Right ventricle myocardium superior (tissue), 1 donor: ENCODE results near the gene MOSPD2. TPM values are rescaled to one million over a fixed set of nuclear protein-coding genes. Genes with fewer than 3 reads are reported as not detected.

Experiments
- ATAC-seq: fragments of 200-7000 bp; cut with Tn5 transposase; one replicate; pipeline ENCODE4 v1.9.1; 2020; ENCODE audit warnings: mild to moderate bottlenecking; ENCODE audit not compliant: poor library complexity
- DNase-seq: peaks from one replicate; pipeline ENCODE4 v3.0.0-alpha.2; 2020
- intact Hi-C: fragments of 100-400 bp; cut with DNase I; formaldehyde crosslinking; loops from one replicate; pipeline ENCODE4 v1.11.2; 2022
- total RNA-seq: library from RNA; stranded (reverse); fragmentation: NEBNext Ultra II Directional; extraction: Animal tissue kit (Norgen Biotek cat#: 25700); gene quantifications from one replicate; pipeline ENCODE4 v1.2.1, GENCODE V29; 2021
- donor health status: DM: no; HTN: yes; CAD: no; lungs with severe emphysema.

Gene MOSPD2
- total RNA-seq, 1 donor from 2014 or later = 4.5 TPM

DNA sequence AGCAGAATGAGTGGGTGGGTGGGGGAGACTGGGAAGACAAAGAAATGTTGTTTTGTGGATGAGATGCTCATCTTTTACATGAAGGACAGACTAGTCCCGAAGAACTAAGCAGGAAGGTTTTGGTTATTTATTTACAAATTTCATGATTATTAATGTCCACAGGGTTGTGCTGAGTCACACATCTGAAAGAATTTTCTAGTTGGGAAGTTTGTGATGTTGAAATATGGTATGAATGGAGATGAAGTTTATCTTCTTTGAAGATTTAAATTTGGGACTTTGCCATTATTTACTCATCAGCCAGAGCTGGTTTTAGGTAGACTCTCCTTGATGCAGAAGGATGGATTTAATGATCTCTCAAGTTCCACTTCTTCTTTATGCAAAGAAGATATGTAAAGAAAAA, 75.5 kb downstream of the MOSPD2 start:
- DNase-seq (no peak), ATAC-seq (no peak)
- intact Hi-C loops = no loop called here

DNA sequence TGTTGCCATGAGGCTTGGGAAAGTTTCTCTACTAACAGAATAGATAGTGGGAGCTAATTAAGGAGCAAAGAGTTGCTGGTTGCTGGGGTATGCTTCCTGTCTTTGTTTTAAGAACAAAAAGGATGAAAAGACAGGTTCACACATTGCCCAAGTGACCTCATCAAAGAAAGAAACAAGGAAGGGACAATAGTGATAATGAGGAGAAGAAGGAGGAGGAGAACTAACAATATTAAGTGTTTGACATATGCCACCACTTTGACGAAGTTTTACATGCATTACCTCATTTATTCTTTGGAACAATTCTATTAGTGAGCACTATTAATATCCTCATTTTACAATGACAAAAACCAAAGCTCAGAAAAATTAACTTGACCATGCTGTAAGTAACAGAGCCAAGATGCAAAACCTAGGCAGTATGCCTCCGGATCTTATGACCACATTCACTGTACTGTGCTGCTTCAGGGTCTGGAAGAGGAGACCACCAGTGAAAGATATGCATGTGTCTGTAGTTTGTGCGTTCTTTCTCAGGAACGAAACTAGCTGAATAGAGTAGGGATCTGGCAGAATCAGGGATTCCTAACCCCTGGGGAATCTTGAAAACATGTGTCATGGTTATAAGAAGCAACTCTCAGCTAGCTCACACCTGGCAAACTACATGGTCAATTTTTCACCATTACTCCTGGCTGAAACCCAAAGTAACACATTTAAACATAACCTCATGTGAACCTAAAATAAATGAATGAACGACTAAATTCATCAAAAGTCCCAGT, 83.8 kb downstream of the MOSPD2 start:
- intact Hi-C loops = no loop called here
- DNase-seq (no peak), ATAC-seq (no peak)

DNA sequence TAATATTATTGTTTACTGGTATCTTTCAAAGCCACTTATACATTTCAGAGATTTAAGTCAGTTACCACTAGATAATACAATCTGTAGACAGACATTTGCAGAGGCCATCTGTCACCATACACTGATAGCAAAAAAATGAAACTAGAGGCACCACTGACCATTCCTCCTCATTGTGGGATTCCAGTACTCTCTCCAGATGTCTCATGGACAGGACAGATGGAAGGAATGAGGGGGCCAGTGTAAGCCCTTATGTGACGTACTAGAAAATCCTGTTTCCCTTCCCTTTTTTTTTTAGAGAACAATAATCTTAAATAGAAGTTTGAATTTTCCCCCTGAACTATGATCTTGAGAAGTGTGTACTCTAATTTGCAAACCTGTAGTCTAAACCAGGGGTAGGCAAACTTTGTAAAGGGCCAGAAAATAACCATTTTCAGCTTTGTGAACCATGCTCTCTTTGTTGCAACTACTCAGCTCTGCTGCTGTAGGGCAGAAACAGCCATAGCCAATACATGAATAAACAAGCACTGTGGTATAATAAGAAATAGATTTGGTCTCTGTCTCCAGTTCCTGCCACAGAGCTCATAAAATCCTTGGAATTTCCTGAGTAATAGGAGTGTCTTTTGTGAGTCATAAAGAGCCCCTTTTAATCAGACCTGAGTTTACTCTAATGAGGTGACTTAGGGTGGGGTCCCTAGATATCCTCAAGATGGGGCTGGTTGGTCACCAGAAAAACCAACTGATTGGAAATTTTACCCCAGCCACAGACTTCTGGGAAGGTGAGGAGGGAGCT, 90.4 kb downstream of the MOSPD2 start:
- no peak for ATAC-seq
- intact Hi-C loops = no loop called here
- no peak for DNase-seq

DNA sequence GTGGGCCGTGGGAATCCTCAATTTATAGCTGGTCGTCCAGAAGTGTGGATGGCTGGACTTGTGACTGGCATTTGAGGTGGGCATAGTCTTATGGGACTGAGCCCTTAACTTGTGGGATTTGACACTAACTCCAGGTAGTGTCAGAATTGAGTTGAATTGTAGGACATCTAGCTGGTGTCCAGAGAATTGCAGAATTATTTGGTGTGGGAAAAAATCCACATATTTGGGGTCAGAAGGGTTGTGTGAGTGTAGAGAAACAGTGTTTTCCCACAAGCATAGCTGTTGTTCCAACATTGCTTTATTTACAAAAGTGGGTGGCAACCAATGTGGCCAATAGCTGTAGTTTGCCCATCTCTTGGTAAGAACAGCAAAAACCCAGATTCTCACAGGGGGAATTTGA, 91.3 kb downstream of the MOSPD2 start:
- DNase-seq (no peak), ATAC-seq (no peak)
- intact Hi-C loops = no loop called here

Other genes starting within 250 kb of the MOSPD2 start
- 0.35 TPM for gene FANCB, start 352 bp upstream of the MOSPD2 start, total RNA-seq